WERI-Rb-1 (cell line): ENCODE data around the gene PSG1.
A peak's percentile ranks its signal among the peaks of the same experiment; 100 is the strongest.
"Not testable (repeated sequence)": the region's sequence is repeated elsewhere in the genome, so short reads cannot be mapped to it uniquely, and the experiment has no call there.

Experiments used
- DNase-seq: peaks from one replicate; pipeline ENCODE4 v3.0.0-alpha.2; 2020
- H3K27ac ChIP-seq: fragments of 250-450 bp; sonication (Bioruptor Pico); 2 replicates; pipeline ENCODE4 v1.5.1; 2020; ENCODE audit warnings: mild to moderate bottlenecking, moderate library complexity
- H3K27me3 ChIP-seq: fragments of 250-450 bp; sonication (Bioruptor Pico); 2 replicates; pipeline ENCODE4 v1.5.1; 2021; ENCODE audit warnings: mild to moderate bottlenecking, low read depth, moderate library complexity; ENCODE audit not compliant: insufficient read depth, severe bottlenecking
- H3K36me3 ChIP-seq: fragments of 250-450 bp; sonication (Bioruptor Pico); 2 replicates; pipeline ENCODE4 v1.5.1; 2020; ENCODE audit warnings: mild to moderate bottlenecking, moderate library complexity
- H3K4me3 ChIP-seq: 2 replicates; pipeline ENCODE4 v1.5.1; 2011; ENCODE audit warnings: low read depth, mild to moderate bottlenecking, control low read depth, low read length
- H3K9me3 ChIP-seq: fragments of 250-450 bp; sonication (Bioruptor Pico); 2 replicates; pipeline ENCODE4 v1.5.1; 2021; ENCODE audit warnings: mild to moderate bottlenecking, moderate library complexity; ENCODE audit not compliant: severe bottlenecking
- TF ChIP-seq, protein P1 (sequence below): IDR thresholded peaks from 2 replicates; pipeline ENCODE4 v1.5.1; 2011; ENCODE audit warnings: low read depth, mild to moderate bottlenecking, control low read depth, inconsistent platforms, low read length

PSG1 gene

DNA sequence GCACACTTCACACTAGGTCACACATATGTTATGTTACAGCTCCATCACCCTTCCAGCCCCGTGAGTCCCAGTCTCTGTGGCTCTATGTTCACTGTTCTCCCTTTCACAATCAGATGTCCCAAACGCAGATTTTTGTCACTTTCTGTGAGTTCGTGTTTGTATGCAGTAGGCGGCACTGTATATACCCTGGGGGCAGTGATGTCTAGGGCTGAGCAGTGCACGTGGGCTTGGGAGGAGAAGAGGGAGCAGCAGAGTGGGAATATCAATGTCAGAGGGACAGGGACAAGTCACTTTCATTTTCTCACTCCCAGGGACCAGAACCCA lies 22.0 kb downstream of the PSG1 start:
- Histone ChIP-seq H3K27ac (no peak overlapping the region), H3K9me3 (no peaks in the 10 kb centered on the region), H3K27me3 (peaks cover 18% of the 10 kb centered on the region), H3K36me3 (no peaks in the 10 kb centered on the region), H3K4me3 (no peak overlapping the region)
- no peak for DNase-seq
- TF ChIP-seq, protein P1, sequence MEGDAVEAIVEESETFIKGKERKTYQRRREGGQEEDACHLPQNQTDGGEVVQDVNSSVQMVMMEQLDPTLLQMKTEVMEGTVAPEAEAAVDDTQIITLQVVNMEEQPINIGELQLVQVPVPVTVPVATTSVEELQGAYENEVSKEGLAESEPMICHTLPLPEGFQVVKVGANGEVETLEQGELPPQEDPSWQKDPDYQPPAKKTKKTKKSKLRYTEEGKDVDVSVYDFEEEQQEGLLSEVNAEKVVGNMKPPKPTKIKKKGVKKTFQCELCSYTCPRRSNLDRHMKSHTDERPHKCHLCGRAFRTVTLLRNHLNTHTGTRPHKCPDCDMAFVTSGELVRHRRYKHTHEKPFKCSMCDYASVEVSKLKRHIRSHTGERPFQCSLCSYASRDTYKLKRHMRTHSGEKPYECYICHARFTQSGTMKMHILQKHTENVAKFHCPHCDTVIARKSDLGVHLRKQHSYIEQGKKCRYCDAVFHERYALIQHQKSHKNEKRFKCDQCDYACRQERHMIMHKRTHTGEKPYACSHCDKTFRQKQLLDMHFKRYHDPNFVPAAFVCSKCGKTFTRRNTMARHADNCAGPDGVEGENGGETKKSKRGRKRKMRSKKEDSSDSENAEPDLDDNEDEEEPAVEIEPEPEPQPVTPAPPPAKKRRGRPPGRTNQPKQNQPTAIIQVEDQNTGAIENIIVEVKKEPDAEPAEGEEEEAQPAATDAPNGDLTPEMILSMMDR = no peak

DNA sequence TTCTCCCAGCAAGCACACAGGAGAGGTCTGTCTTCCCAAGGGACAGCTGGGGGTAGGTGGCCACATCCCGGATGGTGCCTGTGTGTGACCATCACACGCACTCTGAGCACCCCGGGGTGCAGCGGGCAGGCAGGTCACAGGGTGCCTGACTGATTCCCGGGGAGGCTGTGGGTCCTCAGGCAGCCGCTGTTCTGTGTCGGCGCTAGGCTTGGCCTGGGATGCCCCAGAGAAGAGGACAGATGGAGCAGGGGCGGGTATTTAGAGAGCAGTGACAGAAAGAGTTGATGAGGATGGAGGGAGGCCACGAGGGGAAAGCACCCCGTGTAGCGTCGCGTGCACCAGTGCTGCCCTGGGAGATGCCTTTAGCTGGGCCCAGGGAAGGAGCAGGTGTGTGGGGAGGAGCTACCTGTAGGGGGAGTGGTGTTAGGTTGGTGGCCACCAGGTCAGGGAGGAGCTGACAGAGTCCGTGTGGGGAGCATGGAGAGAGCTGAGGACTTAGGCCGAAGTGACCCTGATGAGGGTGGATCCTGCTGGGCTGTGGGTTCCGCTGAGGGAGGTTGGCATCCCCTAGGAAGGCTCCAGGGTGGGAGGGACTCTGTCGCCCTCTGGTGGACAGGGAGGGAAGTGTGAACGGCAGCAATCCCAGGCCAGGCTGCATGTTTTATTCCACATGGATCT lies 22.5 kb downstream of the PSG1 start:
- not testable (repeated sequence) for H3K4me3 ChIP-seq, H3K36me3 ChIP-seq, H3K27ac ChIP-seq, DNase-seq, H3K9me3 ChIP-seq
- peaks cover 18% of the 10 kb centered on the region for H3K27me3 ChIP-seq
- TF ChIP-seq, protein P1 = peak; percentile 62

DNA sequence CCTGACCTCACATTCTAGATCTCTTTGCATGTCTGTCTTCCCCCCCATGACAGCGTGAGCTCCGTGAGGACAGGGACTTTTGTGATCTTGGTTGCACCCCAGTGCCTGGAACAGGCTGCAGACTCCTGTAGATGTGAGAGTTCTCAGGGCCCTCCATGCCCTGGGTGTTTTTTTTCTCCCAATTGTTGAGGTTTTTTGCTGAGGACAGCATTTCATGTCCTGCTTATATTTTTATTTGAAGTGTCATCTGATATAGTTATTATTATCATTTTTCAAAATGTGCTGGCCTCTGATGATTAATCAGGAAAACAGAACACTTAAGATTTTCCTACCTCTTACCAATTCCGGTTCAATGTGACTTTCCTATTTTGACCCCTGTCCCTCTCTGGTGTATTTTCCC lies 24.8 kb downstream of the PSG1 start:
- H3K27ac ChIP-seq, H3K9me3 ChIP-seq, H3K36me3 ChIP-seq, H3K4me3 ChIP-seq, DNase-seq: not testable (repeated sequence)
- H3K27me3 ChIP-seq = peaks cover 27% of the 10 kb centered on the region

DNA sequence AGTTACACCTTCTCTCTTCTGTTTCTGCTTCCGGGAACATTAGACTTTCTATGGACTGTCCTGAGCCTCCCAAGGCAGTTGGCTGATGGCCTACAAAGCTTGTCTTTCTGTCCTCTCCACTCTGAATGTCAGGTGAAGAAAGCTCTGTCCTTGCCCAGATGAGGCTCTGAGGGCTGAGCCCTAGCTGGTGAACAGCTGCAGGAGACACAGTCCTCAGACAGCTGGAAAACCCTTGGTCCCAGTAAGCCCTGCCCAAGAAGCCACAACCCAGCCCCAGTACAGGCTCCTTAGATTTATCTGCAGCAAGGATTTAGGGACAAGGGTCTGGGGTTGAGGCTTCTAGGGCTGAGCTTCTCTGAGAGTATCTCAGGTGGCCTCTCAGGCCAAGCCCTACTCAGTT lies 26.3 kb downstream of the PSG1 start:
- not testable (repeated sequence) for H3K9me3 ChIP-seq, H3K36me3 ChIP-seq, H3K4me3 ChIP-seq, DNase-seq, H3K27ac ChIP-seq
- H3K27me3 ChIP-seq = peaks cover 23% of the 10 kb centered on the region

DNA sequence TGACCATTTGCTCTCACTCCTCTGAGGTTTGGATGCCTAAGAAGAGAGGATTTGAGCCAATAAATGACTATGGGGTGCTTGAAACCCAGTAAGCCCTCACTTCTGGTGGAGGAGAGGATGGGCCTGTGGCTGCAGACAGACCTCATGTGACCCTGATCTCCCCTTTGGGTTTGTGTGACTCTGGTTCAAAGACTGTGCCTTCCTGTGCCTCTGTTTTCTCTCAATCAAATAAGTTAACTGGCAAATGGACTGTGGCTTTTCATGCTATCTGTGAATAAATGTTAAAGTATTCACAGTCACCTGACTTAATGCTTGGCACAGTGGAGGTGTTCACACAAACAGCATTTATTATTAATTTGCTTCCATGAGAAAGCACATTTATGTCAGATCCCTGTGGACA lies 26.7 kb downstream of the PSG1 start:
- H3K27ac ChIP-seq, H3K9me3 ChIP-seq, DNase-seq, H3K36me3 ChIP-seq, H3K4me3 ChIP-seq: not testable (repeated sequence)
- peaks cover 25% of the 10 kb centered on the region for H3K27me3 ChIP-seq

DNA sequence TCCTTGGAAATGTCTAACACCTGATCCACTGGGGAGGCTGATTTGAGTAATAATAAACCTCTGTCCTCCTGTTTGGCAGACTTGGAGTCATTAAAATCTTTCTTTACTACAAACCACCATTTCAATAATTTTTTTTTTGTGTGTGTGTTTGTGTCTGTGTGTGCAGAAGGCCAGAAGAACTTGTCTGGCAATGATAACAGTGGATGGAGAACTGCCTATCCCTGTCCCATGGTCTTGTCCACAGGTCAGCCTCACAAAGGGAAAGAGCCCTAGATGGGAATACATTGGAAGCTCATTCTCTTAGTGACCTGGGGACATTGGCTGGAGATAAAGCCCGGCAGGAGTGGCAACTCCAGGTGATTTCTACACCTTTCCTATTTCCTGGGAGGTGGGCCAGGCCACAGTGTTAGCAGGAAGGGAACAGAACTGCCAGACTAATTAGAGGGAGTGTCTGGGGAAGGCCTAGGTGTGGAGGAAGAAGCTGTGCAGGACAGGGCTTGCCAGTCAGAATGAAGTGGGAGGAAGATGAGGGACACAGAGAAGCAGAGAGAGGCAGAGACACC lies 27.7 kb downstream of the PSG1 start:
- not testable (repeated sequence) for H3K27ac ChIP-seq, DNase-seq

DNA sequence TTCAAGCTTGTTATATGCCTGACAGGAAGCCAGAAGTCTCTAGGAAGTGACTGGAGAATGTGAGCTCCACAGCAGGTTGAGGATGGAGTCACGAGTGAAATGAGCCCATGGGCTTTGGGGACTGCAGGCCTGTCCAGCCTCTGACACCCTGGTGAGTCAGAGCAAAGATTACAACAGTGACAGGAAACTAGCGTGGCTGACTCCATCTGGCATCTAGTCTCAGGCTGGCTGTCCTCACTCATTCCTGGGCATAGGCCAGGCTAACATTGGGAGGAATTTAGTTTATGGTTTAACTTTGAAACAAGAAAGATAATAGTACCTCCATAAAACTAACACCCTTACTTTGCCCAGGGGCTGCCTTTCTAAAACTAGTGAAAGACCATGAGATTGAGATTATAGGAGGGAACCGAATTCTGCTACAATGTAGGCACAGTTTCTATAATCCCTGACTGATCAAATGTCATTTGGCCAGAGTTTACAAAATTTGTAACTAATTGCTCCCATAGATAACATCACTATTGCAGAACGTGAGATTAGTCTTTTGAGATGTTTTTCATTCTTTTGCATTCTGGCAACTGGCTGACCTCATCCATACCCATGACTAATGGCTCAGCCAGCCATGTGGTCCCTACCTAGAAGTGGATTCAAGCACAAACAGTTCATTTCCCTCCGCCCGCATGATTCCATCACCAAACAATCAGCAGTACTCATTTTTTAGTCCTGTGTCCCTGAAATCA lies 28.4 kb downstream of the PSG1 start:
- no peak overlapping the region for H3K27ac ChIP-seq
- TF ChIP-seq, protein P1 = no peak

More for the DNA sequence above, 27.7 kb downstream of the PSG1 start:
- not testable (repeated sequence) for H3K9me3 ChIP-seq, H3K4me3 ChIP-seq, H3K36me3 ChIP-seq
- peaks cover 29% of the 10 kb centered on the region for H3K27me3 ChIP-seq

DNA sequence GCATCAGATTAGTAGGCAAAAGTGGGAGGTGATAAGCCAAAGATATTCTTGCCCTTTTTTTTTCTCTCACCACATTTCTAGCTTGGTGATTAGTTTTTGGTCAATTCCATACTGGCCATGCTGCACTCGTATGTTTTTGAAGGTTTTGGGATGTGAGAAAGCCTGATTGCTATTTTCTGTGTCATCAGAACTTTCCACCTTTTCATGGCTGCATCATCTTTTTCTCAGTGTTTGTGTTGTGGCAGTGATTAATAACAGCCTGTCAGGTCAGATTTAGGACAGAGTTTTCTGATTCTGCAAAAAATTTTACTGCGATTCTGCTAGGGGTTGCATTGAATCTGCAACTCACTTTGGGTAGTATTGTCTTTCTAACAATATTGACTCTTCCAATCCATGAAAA lies 32.9 kb downstream of the PSG1 start:
- Histone ChIP-seq H3K4me3 (no peak overlapping the region), H3K36me3 (no peaks in the 10 kb centered on the region), H3K27ac (no peak overlapping the region), H3K27me3 (peaks cover 28% of the 10 kb centered on the region), H3K9me3 (no peaks in the 10 kb centered on the region)
- TF ChIP-seq, protein P1 = no peak
- DNase-seq = no peak

More for the DNA sequence above, 28.4 kb downstream of the PSG1 start:
- peaks cover 26% of the 10 kb centered on the region for H3K27me3 ChIP-seq
- no peaks in the 10 kb centered on the region for H3K9me3 ChIP-seq
- H3K36me3 ChIP-seq = no peaks in the 10 kb centered on the region
- no peak for DNase-seq
- no peak overlapping the region for H3K4me3 ChIP-seq

DNA sequence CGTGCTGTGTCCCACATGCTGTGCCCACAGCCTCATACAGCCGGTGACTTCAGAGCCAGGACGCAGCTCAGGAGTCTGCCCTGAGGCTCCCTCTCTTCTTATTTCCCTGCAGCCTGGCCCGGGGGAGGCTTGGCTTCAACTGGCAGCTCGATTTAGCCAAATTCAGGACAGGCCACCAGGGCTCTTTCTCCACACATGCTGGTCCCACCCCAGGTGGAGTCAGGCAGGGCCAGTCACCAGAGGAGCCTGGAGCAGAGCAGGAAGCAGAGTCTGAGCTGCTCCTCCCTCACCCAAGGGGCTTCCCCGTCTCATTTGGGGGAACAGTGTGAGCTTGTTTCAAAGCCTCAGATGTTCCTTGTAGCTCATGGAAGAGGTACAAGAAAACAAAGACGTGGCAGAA lies 35.9 kb downstream of the PSG1 start:
- not testable (repeated sequence) for H3K27ac ChIP-seq, H3K36me3 ChIP-seq, H3K4me3 ChIP-seq, H3K9me3 ChIP-seq, DNase-seq
- peaks cover 17% of the 10 kb centered on the region for H3K27me3 ChIP-seq

DNA sequence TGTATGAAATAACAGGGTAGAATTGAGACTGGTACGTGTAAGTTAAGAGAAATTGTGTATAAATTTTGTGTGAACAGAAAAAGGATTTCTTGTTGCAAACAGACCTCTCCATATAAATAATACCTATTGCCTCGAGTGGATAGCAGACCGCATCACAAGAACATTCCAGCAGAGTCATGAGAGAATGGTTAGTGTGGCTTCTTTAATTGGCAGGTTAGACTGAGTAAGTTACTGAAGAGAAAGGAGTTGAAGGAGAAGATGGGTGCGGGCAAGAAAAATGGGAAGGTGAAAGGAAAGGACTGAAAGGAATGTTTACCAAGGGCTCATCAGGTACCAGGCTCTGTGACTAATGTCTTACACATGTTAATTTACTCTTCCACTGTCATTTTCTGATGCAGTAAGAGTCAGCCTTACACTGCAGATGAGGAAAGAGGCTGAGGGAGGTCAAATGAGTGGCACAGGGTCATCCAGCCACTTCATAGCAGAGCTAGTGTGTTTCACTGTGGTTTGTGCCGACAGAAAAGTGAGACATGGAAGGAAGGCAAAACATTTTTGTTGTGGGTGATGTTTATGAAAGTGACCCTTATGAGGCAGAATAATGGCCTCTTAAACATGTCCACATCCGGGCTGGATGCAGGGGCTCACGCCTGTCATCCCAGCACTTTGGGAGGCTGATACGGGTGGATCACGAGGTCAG lies 46.6 kb downstream of the PSG1 start:
- H3K4me3 ChIP-seq, H3K9me3 ChIP-seq, H3K27ac ChIP-seq, DNase-seq, H3K36me3 ChIP-seq: not testable (repeated sequence)
- H3K27me3 ChIP-seq = peaks cover 25% of the 10 kb centered on the region
